ENCODE measurements around the gene ALPG.
"Not testable (repeated sequence)": the region's sequence is repeated elsewhere in the genome, so short reads cannot be mapped to it uniquely, and the experiment has no call there.

Gene ALPG

DNA sequence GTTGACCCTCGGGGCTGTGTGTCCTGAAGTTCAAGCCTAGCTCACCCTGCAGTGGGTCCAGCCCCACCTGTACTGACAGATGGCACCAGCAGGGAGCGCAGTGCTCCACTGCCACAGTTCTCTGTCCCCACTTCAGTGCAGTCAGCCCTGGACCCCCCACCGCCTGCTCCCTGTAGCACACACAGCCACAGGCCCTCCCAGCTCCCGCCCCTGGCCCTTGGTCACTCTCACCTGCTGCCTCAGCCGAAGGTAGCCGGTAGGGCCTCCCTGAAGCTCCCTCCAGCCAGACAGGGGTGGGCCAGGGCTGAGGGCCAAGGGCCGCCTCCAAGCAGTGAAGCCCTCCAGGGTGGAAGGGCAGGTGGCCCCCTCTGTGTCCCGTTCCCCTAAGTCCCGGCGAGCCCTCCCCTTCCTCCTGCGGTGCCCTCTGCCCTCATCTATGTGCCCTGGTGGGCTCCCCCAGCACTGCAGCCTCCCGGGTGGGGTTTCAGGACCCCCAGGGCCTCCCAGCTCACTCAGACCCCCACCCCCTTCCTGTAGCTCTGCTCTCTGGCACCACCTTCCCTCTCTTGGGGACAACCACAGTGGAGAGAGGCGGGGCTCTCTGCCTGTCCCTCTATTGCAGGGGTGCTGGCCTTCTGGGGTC lies 38.9 kb upstream of the ALPG start:
- Histone ChIP-seq H3K36me3 (ENCODE audit: control insufficient read depth in 1 of 2, insufficient read depth in 2 of 2, low read length in 2 of 2) (no peaks in the 10 kb centered on the region), H3K4me3 (ENCODE audit: low read depth in 1 of 2, low read length in 2 of 2) (no peak overlapping the region), H3K27ac (ENCODE audit: low read length) (no peak overlapping the region), H3K27me3 (ENCODE audit: low read depth, low read length) (no peaks in the 10 kb centered on the region), H3K4me1 (ENCODE audit: control insufficient read depth in 1 of 2, insufficient read depth in 2 of 2, low read length in 2 of 2) (peaks cover 0 to 4% of the 10 kb centered on the region in 2 donors), H3K9me3 (ENCODE audit: control insufficient read depth in 1 of 2, low read length in 2 of 2) (no peaks in the 10 kb centered on the region)

DNA sequence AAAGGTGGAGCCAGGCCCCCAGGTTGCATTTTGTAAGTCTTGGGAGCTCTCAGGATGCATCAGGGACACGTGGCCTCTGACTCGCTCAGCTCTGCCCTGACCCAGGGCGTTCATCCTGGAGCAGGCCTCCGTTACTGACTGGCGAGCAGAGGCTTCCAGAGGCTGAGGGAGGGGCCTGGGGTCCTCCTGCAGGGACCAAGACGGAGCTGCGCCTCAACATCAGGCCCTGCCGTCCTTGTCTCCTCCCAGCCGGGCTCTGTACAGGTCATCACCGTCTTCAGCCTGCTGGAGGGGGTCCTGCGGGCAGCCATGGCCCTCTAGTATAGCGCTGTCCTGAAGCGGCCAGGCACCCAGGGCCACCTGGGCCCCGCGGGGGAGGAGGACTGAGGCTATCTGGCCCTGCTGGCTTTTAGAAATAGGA lies 38.3 kb upstream of the ALPG start:
- Histone ChIP-seq H3K27ac (ENCODE audit: low read length) (no peak overlapping the region), H3K4me1 (ENCODE audit: control insufficient read depth in 1 of 2, insufficient read depth in 2 of 2, low read length in 2 of 2) (peaks cover 0 to 4% of the 10 kb centered on the region in 2 donors), H3K4me3 (ENCODE audit: low read depth in 1 of 2, low read length in 2 of 2) (no peak overlapping the region), H3K9me3 (ENCODE audit: control insufficient read depth in 1 of 2, low read length in 2 of 2) (no peaks in the 10 kb centered on the region), H3K36me3 (ENCODE audit: control insufficient read depth in 1 of 2, insufficient read depth in 2 of 2, low read length in 2 of 2) (no peaks in the 10 kb centered on the region), H3K27me3 (ENCODE audit: low read depth, low read length) (no peaks in the 10 kb centered on the region)

DNA sequence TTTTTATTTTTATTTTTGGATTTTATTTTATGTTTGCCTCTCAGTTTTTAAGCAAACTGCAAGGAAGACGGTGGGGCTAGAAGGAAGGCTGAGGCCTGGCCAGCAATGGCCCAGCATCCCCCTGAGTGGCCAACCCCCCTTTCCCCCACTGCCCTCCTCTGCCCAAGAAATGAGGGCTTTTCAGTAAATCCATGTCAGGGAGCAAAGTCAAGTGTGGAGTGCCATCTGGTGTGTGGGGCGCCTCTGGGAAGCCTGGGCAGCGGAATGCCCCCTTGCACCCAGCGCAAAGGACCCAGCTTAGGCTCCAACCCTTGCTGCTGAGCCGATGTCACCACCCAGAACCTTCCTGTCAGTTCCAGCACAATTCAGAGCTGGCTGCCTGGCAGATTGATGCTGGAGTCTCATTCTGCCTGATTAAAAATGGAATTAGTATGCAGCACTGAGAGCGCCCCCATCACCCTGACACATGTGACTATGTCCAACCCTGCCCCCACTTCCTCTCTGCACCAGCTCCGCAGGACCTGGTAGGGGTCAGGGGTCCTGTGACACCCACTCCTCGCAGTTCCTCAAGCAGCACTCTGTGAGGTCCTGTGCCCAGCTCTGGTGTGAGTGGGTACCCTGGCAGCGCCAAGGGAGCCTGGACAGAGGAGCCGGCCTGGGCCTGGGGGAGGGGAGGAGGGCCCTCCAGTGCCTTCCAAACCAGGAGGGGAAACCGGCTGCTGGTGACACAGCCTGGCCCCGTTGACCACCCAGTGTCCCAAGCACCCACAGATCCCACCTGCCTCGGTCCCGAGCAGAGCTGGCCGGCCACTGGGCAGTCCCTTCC lies 37.3 kb upstream of the ALPG start:
- no peaks in the 10 kb centered on the region for H3K27me3 ChIP-seq (ENCODE audit: low read depth, low read length)
- H3K4me1 ChIP-seq (ENCODE audit: control insufficient read depth in 1 of 2, insufficient read depth in 2 of 2, low read length in 2 of 2) = peaks cover 0 to under 1% of the 10 kb centered on the region in 2 donors
- H3K36me3 ChIP-seq (ENCODE audit: control insufficient read depth in 1 of 2, insufficient read depth in 2 of 2, low read length in 2 of 2) = no peaks in the 10 kb centered on the region
- no peak overlapping the region for H3K27ac ChIP-seq (ENCODE audit: low read length)
- no peak overlapping the region for H3K4me3 ChIP-seq (ENCODE audit: low read depth in 1 of 2, low read length in 2 of 2)
- H3K9me3 ChIP-seq (ENCODE audit: control insufficient read depth in 1 of 2, low read length in 2 of 2) = no peaks in the 10 kb centered on the region

DNA sequence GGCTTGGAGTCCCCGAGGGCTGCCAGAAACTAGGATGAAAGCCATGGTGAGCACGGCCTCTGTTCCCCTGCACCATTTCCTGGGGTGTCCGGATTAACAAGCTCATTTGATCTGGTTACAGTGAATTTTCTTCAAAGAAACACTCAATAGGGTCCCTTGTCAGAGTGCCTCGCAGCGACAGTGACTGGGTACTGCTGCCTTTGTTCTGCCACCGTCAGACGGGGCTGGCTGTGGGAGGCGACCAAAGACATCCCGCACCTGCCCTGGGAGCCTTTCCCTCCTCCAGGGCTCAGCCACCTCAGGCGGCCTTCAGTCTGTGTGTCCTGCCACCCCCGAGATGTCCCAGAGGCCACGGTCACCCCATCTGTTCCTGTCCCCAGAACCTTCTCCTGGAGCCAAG lies 36.6 kb upstream of the ALPG start:
- not testable (repeated sequence) for H3K27me3 ChIP-seq (ENCODE audit: low read depth, low read length); H3K4me3 ChIP-seq (ENCODE audit: low read depth in 1 of 2, low read length in 2 of 2); H3K4me1 ChIP-seq (ENCODE audit: control insufficient read depth in 1 of 2, insufficient read depth in 2 of 2, low read length in 2 of 2); H3K9me3 ChIP-seq (ENCODE audit: control insufficient read depth in 1 of 2, low read length in 2 of 2); H3K27ac ChIP-seq (ENCODE audit: low read length); H3K36me3 ChIP-seq (ENCODE audit: control insufficient read depth in 1 of 2, insufficient read depth in 2 of 2, low read length in 2 of 2)

DNA sequence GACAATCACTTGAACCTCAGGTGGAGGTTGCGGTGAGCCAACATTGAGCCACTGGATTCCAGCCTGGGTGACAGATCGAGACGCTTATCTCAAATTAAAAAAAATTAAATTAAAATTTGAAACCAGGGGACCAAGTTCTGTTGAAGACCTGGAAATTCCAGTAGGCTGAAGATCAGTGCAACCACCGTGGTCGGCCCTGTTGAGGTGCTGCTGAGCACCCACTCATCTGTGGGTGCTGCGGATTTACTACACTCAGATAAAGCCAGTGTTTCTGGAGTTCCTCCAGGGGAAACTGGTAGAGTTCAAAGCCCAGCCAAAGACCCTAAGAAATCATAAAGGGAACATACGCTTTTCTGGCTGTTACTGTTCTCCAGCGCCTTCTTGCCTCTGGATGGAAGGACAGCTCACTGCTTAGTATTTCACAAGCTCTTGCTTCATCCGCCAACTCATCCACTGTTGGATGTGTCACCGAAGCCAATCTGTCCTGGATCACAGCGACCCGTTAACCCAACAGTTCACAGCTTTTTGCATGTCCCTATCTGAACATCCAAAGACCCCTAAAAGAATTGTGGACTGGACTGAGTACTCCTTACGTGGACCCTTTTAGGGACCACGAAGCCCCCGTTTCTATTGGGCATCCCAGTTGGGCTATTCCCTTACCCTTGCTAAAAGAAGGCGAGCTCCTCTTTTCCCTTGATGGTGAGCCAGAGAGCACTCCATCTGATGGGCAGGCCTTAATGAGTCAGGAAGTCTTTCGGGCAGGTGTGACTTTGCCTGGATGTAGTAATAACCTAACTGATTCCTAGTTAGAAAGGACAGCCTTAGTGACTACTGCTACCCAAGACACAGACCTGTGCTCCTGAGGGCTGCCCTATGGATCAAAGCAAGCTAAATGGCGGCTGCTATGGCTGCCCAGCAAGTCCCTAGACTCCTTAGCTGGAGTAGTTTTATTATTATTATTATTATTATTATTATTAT lies 34.1 kb upstream of the ALPG start:
- H3K9me3 ChIP-seq (ENCODE audit: control insufficient read depth in 1 of 2, low read length in 2 of 2) = no peaks in the 10 kb centered on the region
- H3K4me1 ChIP-seq (ENCODE audit: control insufficient read depth in 1 of 2, insufficient read depth in 2 of 2, low read length in 2 of 2) = no peaks in the 10 kb centered on the region
- H3K27ac ChIP-seq (ENCODE audit: low read length) = no peak overlapping the region

GRCh38 chr2:232374356-232374755 lies 32.3 kb upstream of the ALPG start:
- Histone ChIP-seq H3K9me3 (ENCODE audit: control insufficient read depth in 1 of 2, low read length in 2 of 2) (no peaks in the 10 kb centered on the region), H3K4me3 (ENCODE audit: low read depth in 1 of 2, low read length in 2 of 2) (no peak overlapping the region), H3K36me3 (ENCODE audit: control insufficient read depth in 1 of 2, insufficient read depth in 2 of 2, low read length in 2 of 2) (no peaks in the 10 kb centered on the region), H3K27ac (ENCODE audit: low read length) (no peak overlapping the region), H3K4me1 (ENCODE audit: control insufficient read depth in 1 of 2, insufficient read depth in 2 of 2, low read length in 2 of 2) (no peaks in the 10 kb centered on the region), H3K27me3 (ENCODE audit: low read depth, low read length) (no peaks in the 10 kb centered on the region)

More for the DNA sequence above, 34.1 kb upstream of the ALPG start:
- no peak overlapping the region for H3K4me3 ChIP-seq (ENCODE audit: low read depth in 1 of 2, low read length in 2 of 2)
- no peaks in the 10 kb centered on the region for H3K27me3 ChIP-seq (ENCODE audit: low read depth, low read length)
- H3K36me3 ChIP-seq (ENCODE audit: control insufficient read depth in 1 of 2, insufficient read depth in 2 of 2, low read length in 2 of 2) = no peaks in the 10 kb centered on the region

DNA sequence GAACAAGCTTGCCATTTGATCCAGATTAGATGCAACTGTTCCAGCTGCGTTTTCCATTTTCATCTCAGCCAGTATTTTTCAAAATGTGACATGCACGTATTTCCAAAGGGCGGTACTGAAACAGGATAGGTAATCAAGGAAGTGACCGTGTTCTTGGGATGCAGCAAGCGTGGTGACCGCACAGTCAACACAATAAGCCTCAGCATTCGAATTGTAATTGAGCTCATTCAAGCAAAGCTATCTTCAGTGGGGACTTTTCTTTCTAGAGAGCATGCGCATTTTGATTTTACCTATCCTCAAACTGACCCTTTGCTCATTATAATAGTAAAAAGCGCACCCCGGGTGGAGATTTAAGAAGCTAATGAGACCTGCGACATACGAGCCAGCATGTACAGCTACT lies 31.5 kb upstream of the ALPG start:
- H3K36me3 ChIP-seq (ENCODE audit: control insufficient read depth in 1 of 2, insufficient read depth in 2 of 2, low read length in 2 of 2) = no peaks in the 10 kb centered on the region
- H3K4me3 ChIP-seq (ENCODE audit: low read depth in 1 of 2, low read length in 2 of 2) = no peak overlapping the region
- no peak overlapping the region for H3K27ac ChIP-seq (ENCODE audit: low read length)
- H3K27me3 ChIP-seq (ENCODE audit: low read depth, low read length) = no peaks in the 10 kb centered on the region
- H3K9me3 ChIP-seq (ENCODE audit: control insufficient read depth in 1 of 2, low read length in 2 of 2) = no peaks in the 10 kb centered on the region
- H3K4me1 ChIP-seq (ENCODE audit: control insufficient read depth in 1 of 2, insufficient read depth in 2 of 2, low read length in 2 of 2) = no peaks in the 10 kb centered on the region

DNA sequence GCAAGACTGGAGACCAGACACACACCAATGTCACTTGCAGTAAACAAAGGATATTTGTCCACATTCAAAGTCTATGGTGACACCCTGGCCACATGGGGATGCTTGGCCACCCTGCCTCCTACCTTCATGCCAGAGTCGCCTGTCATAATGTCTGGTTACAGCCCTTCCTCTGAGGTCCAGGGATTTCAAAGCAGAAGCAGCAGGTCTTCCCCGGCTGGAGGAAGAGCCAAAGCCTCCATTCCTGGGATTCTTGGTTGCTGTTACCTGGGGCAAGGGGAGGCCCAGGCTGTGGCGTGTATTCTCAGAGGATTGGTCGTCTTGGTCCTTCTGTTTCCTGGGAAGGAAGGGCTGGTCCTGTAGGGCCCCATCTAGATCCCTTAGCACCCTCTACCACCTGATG lies 30.4 kb upstream of the ALPG start:
- H3K4me3 ChIP-seq (ENCODE audit: low read depth in 1 of 2, low read length in 2 of 2) = no peak overlapping the region
- H3K4me1 ChIP-seq (ENCODE audit: control insufficient read depth in 1 of 2, insufficient read depth in 2 of 2, low read length in 2 of 2) = no peaks in the 10 kb centered on the region
- no peaks in the 10 kb centered on the region for H3K9me3 ChIP-seq (ENCODE audit: control insufficient read depth in 1 of 2, low read length in 2 of 2)
- no peaks in the 10 kb centered on the region for H3K36me3 ChIP-seq (ENCODE audit: control insufficient read depth in 1 of 2, insufficient read depth in 2 of 2, low read length in 2 of 2)
- H3K27me3 ChIP-seq (ENCODE audit: low read depth, low read length) = no peaks in the 10 kb centered on the region
- H3K27ac ChIP-seq (ENCODE audit: low read length) = no peak overlapping the region

DNA sequence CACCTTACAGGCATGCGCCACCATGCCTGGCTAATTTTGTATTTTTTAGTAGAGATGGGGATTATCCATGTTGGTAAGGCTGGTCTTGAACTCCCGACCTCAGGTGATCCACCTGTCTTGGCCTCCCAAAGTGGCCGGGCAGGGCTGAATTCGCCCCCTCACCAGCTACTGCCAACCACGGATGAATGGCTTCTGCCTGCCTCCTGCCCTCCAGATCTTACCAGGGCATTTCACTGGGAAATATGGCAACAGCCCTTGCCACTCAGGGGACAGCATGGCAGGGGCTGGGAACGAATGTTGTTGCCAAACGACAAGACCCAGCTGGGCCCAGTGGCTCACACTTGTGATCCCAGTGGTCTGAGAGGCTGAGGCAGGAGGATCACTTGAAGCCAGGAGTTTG lies 29.9 kb upstream of the ALPG start:
- Histone ChIP-seq H3K27ac (ENCODE audit: low read length) (no peak overlapping the region), H3K27me3 (ENCODE audit: low read depth, low read length) (peaks cover 1% of the 10 kb centered on the region), H3K9me3 (ENCODE audit: control insufficient read depth in 1 of 2, low read length in 2 of 2) (no peaks in the 10 kb centered on the region), H3K4me3 (ENCODE audit: low read depth in 1 of 2, low read length in 2 of 2) (no peak overlapping the region), H3K36me3 (ENCODE audit: control insufficient read depth in 1 of 2, insufficient read depth in 2 of 2, low read length in 2 of 2) (no peaks in the 10 kb centered on the region), H3K4me1 (ENCODE audit: control insufficient read depth in 1 of 2, insufficient read depth in 2 of 2, low read length in 2 of 2) (no peaks in the 10 kb centered on the region)

DNA sequence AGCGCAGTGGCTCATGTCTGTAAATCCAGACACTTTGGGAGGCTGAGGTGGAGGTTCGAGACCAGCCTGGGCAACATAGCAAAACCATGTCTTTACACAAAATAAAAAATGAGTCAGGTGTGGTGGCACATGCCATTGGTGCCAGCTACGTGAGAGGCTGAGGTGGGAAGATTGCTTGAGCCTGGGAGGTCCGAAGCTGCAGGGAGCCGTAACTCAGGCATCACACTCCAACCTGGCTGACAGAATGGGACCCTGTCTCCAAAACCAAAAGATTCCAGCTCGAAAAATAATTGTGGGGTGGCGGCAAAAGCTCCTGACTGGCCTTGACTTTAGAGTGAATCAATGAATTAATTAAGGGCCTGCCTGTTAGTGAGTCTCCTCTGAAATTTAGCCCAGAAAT lies 29.3 kb upstream of the ALPG start:
- Histone ChIP-seq H3K9me3 (ENCODE audit: control insufficient read depth in 1 of 2, low read length in 2 of 2) (no peaks in the 10 kb centered on the region), H3K36me3 (ENCODE audit: control insufficient read depth in 1 of 2, insufficient read depth in 2 of 2, low read length in 2 of 2) (no peaks in the 10 kb centered on the region), H3K27me3 (ENCODE audit: low read depth, low read length) (peaks cover 7% of the 10 kb centered on the region), H3K4me1 (ENCODE audit: control insufficient read depth in 1 of 2, insufficient read depth in 2 of 2, low read length in 2 of 2) (no peaks in the 10 kb centered on the region), H3K4me3 (ENCODE audit: low read depth in 1 of 2, low read length in 2 of 2) (no peak overlapping the region), H3K27ac (ENCODE audit: low read length) (no peak overlapping the region)

All from muscle layer of duodenum (tissue), 2 donors.